AG08396 (cell line): ENCODE results near the gene RAB25.

Experiments
- DNase-seq: peaks from one replicate; pipeline ENCODE4 v3.0.0; 2012; ENCODE audit warnings: low spot score, mixed read lengths

The RAB25 gene

DNA sequence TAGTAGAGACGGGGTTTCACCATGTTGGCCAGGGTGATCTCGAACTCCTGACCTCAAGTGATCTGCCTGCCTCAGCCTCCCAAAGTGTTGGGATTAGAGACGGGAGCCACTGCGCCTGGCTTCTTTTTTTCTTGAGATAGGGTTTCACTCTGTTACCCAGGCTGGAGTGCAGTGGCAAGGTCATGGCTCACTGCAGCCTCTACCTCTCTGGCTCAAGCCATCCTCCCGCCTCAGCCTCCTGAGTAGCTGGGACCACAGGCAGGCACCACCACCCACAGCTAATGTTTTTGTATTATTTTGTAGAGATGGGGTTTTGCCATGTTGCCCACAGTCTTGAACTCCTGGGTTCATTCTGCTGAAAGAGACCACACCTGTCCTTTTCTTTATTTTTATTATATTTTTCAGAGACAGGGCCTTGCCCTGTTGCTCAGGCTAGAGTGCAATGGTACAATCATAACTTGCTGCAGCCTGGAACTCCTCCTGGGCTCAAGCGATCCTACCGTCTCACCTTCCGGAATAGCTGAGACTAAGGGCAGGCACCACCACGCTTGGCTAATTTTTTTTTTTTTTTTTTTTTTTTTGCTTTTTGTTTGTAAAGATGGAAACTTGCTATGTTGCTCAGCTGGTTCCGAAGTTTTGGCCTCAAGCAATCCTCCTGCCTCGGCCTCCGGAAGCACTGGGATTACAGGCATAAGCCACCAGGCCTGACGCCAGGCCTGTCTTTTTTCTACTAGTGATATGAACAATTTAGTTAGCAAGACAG, 56.6 kb downstream of the RAB25 start:
- DNase-seq = no peak

DNA sequence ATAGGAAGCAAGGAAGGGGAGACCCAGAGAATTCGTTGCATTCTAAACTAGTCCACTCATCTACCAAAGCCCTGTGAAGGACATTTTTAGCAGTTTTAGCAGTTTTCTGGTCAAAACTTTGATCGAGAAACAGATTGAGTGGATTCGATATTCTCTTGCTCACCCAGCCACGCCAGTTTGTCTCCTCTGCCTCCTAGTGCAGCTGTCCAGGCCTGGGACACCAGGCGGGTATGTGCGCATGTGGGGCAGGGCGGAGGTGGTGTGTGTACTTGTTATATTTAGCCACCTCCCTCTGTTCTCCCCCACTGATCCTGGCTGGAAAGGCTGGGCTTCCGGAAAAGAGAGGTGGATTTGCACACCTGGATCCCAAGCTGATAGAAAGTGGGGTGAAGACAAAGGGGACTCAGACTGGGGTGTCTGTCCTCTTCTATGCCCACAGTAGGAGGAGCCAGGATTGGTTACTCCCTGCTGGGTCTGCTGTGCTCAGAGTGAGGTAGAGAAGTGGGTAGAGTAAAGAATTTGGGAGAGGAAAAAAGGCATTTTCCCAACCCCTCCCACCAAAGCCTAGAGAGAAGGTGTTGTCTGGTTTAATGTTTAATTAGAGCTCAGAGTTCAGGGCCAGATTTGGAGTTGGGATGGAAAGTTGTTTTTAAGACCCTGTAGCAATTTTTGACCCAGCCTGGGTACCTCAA, 57.4 kb downstream of the RAB25 start:
- no peak for DNase-seq

DNA sequence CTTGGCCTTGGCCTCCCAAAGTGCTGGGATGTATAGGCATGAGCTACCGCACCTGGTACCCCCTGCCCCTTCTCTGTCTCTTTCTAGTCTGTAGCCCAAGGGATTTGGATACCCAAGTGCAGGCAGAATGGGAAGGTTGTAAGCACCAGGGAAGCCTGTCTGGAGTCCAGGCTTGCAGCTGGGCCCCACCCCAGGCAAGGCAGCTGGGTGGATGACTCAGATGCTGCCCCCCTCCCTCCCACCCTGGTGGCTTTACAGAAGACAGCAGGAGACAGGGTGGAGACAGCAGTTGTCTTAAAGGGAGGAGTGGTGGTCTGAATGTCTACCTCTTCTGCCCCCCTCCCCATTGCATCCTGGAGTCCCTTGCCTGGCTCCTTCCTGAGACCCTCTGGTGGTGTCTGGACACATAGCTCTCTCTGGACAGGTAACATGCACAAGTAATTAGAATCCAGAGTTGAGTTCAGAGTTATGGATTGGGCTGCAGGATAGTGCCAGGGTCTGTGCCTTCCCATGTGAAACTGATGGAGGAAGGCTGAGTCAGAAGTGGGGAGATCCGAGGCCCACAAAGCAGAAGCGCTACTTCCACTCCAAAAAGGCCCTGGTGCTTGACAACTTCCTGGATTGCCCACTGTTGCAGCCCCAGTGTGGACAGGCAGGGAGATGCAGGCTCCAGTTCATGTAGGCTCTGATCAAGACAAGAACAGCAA, 58.7 kb downstream of the RAB25 start:
- peak; percentile 63 for DNase-seq
